Islet of Langerhans (tissue), 1 donor: ENCODE data around the gene MLXIP.

Experiments
- FAIRE-seq: peaks from one replicate; lab custom pipeline; 2011; peaks lifted over from hg19 to GRCh38; lab: Jason Lieb, UNC

MLXIP gene

DNA sequence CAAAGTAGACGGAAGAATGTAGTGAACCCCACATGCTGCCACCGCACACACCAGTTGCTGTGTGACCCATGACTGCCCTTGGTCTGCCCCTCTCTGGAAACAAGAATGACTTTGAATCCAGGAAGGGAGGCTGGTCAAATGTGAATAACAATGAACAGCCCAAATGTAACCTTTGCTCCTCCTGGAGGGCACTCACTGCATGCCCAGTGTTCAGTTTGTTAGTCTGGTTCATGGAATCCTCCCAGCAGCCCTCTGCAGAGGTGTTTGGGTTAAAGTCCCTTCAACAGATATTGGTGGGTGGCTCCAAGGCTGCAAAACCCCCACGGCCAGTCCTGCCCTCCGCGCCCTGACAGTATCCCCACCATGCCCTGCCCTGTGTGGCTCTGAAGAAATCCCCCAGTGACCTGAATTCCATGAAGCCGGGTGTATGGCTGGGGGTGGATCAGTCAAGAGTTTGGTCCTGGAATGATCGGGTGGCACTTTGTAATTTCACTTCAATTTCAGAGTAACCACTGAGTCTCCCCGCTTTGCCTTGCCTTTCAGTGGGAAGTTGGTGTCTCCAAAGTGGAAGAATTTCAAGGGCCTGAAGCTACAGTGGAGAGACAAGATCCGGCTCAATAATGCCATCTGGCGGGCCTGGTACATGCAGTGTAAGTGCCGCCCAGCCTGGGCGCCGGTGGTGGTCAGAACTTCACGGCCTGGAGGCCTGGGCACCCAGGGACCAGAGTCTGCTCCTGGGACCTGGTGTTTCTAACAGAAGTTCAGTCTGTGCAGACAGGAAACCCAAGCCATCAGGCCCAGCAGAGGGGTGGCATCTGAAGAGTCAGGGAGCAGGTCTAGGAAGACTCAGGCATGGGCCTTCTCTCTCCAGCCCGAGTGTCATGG is 48.4 kb downstream of the MLXIP start:
- no peak for FAIRE-seq

DNA sequence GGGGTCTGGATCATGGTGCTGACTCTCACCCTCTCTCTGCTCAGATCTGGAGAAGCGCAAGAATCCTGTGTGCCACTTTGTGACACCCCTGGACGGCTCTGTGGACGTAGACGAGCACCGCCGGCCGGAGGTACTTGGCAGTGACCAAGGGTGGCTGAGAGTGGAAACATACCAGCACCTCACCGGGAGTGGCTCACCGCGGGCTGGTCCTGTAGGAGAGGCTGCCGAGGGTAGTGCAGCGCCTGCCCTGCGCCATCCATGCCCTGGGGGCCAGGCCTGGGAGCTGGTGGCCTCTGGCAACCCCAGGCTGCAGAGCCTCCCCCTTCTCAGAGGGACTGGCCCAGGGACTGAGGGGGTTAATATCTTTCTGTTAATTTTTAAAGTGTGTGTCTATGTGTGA is 49.3 kb downstream of the MLXIP start:
- FAIRE-seq, result no peak

DNA sequence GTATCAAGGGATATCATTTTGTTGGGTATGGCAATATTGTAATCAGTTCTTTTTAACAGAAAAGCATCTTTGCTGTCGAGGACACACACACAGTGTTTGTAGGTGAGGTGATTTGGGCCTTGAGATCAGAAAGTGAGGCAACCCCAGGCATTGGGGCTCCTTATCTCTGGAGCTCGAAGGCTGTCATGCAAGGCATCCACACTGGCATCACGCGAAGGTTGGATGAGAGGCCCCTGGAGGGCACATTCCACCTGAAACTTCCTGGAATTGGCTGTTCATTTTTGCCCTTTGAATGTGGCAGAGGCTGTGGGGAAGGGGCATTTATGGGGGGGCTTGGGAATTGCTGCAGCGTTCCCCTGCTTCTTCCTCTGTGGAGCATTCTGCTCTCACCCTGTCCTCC is 49.9 kb downstream of the MLXIP start:
- no peak for FAIRE-seq

DNA sequence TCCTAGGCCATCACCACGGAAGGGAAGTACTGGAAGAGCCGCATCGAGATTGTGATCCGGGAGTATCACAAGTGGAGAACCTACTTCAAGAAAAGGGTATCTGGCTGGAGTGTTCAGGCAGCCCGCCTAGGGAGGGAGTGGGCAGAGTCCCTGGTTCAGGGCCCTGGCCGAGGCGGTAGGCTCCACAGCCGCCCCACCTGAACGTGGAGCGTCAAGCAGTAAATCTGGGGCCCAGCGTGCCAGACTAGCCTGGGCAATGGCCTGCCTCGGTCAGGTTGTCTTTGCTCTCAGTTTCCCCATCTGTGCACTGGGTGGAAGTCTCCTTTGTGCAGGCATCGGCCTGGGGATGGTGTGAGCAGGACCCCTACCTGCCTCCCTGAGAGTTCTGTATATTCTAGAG is 50.6 kb downstream of the MLXIP start:
- FAIRE-seq, result no peak

DNA sequence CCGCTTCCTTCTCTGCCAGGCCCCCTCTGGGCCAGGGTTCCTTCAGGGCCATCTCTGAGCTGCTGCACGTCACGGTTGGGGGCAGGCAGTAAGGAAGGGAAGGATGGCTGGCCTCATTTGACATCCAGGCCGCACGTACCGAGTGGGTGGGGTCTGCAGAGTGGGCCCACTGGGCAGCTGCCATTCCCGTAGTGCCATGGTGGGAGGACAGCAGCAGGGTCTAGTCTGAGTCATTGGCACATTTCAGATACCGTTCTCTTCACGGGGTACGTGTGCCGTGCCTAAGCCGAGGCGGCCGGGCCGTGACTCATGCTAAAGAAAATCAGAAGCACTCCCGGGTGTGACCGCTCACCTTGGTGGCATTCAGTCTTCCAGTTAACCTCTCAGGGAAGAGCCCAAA is 51.6 kb downstream of the MLXIP start:
- FAIRE-seq, result no peak

DNA sequence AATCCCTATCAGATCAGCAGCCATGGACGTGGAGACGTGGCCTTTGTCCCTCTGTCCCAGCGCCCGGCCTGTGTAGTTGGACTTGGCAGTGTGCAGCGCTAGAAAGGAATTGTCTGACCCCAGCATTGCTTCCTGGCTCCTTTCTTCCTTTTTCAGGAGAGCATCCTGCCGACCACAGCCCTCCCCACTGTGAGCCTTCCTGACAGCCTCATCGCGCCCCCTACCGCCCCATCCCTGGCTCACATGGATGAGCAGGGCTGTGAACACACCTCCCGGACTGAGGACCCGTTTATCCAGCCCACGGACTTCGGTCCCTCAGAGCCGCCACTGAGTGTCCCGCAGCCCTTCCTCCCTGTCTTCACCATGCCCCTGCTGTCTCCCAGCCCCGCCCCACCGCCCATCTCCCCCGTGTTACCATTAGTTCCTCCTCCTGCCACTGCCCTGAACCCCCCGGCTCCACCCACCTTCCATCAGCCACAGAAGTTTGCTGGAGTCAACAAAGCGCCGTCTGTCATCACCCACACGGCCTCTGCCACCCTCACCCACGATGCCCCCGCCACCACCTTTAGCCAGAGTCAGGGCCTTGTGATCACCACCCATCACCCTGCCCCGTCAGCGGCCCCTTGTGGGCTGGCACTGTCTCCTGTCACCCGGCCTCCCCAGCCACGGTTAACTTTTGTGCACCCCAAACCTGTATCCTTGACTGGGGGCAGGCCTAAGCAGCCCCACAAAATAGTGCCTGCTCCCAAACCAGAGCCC is 54.8 kb downstream of the MLXIP start:
- FAIRE-seq, result no peak

DNA sequence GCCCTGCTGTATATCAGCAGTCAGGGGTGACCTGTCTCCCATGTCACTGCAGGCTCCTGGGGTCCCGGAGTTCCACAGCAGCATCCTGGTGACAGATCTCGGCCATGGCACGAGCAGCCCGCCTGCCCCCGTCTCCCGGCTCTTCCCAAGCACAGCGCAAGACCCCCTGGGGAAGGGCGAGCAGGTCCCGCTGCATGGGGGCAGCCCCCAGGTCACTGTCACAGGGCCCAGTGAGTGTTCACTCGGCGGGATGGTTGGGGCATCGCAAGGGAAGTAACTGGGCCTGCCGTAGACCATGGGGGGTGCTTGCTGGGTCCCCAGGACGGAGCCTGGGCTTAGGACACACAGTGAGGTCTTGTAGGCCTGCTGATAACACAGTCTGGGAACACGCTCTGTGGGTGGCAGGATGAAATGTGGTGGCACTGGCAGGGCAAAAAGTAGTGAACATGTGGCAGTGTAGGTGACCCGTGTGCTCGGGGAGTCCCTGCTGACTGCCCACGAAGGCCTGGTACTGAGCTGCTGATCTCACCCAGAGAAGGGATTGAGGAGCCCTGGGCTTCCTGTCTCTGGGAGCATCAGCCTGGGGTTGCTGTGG is 57.0 kb downstream of the MLXIP start:
- no peak for FAIRE-seq

DNA sequence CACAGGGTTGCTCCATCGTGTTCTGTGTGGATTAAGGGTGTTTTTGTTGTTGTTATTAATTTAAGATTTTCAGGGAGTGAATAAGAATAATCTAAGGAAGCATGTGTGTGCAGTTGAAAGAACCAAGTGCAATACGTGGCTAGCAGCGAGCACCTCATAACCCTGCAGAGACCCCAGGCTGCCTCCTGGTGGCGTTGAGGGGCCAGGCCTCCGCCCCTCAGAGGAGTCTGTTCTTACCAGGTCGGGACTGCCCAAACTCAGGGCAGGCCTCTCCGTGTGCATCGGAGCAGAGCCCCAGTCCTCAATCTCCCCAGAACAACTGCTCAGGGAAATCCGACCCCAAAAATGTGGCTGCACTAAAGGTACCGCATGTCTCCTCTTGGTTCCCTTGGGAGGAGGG is 58.7 kb downstream of the MLXIP start:
- FAIRE-seq, result no peak

DNA sequence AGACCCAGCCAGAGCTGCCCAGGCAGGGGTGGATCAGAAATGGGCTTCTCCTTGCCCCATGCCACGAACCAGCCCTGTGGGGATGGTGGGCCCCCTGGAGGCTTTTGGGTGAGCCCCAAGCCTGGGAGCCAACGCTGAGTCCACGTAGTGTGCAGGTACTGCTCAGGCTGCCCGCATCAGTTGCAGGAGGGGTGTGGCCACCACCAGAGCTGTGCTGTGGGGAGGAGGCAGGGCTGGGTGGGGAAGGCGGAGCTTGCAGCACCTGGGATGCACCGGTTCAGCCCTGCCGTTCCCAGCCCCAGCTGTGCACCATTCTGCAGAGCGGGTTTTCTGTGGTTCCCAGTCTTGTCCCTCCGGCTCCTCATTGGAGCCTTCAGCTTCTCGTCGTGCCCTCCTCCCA is 59.1 kb downstream of the MLXIP start:
- no peak for FAIRE-seq

DNA sequence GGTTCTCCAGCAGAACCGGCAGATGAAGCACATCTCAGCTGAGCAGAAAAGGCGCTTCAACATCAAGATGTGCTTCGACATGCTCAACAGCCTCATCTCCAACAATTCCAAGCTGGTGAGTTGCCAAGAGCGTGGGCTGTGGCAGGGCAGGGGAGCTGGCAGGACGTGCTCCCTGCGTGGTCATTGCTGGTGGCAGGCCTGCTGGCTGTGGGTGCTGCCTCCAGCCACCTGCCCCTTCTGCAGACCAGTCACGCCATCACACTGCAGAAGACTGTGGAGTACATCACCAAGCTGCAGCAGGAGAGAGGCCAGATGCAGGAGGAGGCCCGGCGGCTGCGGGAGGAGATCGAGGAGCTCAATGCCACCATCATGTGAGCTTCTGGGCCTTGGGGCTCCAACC is 59.6 kb downstream of the MLXIP start:
- no peak for FAIRE-seq

DNA sequence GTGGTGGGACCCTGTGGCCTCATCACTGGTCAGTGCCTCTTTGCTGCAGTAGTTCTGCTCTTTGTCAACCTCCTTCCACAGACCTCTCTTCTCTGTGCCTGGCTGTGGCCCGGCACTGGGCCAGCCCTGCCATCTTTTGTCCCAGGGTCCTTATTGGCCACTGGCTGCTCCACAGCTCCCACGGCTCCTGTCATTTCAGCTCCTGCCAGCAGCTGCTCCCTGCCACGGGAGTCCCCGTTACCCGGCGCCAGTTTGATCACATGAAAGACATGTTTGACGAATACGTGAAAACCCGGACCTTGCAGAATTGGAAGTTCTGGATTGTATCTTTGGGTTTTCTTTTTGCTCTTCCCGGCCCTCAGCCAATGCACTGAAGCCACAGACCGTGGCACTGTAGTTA is 60.1 kb downstream of the MLXIP start:
- FAIRE-seq, result no peak

DNA sequence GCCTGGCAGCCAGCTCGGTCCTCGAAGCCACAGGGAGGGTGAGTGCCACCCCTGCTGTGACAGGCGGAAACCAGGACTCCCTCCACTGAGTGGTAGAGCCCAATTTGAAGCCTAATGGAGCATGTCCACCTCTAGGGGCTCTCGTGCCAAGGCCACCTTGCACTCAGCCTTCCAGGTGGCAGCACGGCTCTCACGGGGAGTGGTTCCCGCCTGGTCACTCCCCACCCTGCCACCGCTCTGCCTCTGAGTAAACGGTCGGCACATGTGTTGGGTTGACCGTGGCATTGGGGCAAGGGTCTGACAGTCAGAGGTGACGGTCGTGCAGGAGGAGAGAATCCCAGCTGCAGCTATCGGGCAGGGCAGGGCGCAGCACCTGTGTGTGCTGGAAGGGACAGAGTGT is 60.7 kb downstream of the MLXIP start:
- FAIRE-seq, result no peak

DNA sequence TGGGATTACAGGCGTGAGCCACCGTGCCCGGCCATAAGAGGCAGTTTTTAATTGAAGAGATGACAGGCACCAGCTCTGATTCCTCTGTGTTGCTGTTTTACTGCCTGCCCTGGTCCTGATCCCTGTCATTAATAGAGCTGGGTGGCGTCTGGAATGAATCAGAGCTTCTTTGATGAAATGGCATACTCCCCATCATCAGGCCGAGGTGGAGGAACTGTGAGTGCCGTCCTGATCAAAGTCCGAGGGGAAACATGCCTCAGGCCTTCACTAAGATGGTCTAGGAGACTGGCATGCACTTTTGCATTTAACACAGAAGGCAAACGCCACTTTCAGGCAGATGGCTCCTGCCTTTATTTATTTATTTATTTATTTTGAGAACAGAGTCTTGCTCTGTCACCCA is 61.4 kb downstream of the MLXIP start:
- no peak for FAIRE-seq

DNA sequence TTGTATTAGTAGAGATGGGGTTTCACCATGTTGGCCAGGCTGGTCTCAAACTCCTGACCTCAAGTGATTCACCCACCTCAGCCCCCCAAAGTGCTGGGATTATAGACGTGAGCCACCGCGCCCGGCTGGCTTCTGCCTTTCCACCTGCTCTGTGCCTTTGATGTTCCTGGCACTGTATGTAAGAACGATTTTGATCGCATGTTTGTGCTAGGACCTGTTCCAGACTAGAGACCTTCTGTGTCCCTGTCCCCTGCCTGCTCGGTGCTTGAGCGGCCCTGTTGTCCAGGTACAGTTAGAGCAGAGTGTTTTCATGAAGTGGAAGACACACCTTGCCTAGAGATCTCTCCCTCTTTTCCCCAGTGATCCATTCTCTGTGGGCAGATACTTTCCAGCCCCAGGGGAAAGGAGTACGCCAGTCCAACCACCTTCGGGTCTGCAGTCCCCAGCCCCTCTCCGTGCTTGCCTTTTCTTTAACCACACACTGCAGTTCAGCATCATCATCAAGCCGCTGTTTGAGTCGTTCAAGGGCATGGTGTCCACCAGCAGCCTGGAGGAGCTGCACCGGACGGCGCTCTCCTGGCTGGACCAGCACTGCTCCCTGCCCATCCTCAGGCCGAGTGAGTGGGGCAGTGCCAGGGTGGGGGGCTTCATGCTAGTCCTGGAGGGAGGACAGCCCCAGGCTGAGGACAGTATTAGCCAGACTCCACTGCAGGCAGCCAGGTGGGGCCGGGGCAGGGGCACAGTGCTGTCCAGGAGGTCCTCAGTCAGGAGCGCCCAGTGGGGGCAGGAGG is 62.1 kb downstream of the MLXIP start:
- no peak for FAIRE-seq

DNA sequence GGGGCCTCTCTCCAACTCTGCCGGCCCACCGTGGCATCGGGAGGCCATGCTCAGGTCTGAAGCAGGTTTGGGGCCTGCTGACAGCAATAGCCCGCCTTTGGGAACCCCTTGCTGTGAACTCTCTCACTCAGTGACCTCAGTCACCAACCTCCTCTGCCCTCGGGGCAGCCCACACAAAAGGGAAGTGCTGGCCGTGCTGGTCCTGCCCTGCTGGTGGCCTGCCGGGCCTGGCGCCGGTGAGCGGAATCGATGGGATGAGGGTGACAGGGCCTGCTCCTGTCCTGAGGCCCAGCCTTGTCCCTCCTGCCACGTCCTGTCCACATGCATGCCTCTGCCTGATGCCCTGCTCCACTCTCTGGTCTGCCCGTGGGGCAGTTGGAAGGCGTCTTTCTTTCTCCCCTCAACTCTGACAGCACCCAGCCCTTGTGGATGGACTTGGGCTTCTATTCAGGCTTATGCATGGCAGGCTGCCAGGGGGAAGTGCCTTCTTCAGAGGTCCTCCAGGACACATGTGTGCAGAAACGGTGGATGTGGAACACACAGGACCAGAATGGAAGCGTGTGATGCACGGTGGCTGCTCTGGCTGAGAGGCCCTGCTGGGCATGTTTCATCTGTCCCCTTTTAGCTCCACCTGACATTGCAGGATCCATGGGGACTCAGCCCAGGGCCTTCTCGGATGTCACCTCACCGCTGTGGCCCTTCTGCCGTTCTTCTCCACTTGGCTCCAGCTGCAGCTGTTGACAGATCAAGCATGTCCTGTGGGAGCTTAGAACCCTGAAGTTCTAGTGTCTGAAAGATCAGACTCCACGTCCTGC is 63.6 kb downstream of the MLXIP start:
- FAIRE-seq, result no peak

DNA sequence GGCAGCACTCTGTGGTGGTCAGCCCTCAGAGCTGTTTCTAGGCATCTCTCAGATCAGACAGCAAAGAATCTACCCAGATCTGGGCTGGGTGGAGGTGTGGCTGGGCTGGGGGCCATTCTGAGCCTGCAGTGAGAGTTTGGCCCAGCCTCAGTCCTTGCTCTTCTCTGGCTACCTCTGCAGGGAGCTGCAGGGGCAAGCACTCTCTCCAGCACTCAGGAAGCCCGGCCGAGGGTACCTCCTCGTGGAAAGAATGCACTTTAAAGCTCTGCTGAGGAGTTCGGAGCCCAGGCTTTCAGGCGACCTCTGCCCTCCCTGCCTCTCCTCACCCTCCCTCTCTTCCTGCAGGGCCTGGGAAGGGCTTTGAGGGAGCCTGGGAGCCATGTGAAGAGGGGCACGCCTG is 64.3 kb downstream of the MLXIP start:
- FAIRE-seq, result no peak

DNA sequence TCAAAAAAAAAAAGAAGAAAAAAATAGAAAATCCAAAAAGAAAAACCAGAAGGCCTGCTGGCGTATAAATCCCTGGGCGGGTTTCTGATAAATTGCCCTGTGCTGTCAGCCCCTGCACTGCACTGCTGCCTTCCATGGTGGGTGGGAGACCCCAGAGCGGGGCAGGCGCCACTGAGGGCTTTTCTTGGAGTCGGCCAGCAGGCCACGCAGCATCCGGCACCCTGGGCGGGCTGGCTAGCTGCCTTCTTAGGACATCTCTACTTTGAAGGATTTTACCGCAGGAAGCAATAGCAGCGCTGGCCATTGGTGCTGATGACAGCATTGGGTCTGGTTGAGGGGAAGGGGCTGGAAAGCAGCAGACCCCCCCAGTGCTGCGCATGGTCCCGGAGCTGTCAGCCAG is 66.3 kb downstream of the MLXIP start:
- no peak for FAIRE-seq

DNA sequence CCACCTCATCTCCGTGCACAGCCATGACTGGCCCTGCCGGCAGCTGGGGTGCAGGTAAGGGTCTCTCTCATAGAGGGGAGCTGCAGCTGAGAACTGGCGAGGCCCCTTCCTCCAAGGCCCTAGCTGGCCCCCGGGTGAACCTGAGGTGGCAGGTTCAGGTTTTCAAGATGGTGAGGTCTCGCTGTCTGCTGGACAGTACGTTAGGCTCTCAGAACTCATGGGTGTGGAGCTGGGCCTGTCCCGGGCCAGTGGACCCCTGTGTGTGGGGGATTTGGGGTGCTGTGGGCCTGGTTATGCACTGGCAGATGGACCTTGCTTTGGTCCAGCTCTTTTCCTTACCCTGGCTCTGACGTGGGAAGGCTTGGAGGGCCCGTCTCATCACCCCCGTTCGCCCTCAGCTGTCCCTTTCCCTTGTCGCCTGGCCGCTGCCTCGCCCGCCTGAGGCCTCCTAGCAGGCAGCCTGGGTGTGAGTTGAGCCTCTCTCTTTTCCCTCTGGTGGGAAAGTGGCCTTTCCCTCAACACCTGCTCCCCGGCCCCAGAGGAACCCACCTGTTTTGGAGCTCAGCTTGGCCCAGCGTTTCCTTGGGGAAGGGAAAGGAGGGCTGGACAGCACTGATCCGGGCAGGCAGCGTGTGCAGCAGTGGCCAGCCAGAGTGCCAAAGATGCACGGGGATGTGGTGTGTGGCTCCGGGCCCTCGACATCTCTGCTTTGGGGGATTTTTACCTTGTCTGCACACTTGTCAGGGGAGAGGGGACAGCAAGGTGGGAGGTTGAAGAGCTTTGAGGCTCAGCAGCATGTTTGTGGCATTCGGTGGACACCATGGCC is 67.2 kb downstream of the MLXIP start:
- no peak for FAIRE-seq

DNA sequence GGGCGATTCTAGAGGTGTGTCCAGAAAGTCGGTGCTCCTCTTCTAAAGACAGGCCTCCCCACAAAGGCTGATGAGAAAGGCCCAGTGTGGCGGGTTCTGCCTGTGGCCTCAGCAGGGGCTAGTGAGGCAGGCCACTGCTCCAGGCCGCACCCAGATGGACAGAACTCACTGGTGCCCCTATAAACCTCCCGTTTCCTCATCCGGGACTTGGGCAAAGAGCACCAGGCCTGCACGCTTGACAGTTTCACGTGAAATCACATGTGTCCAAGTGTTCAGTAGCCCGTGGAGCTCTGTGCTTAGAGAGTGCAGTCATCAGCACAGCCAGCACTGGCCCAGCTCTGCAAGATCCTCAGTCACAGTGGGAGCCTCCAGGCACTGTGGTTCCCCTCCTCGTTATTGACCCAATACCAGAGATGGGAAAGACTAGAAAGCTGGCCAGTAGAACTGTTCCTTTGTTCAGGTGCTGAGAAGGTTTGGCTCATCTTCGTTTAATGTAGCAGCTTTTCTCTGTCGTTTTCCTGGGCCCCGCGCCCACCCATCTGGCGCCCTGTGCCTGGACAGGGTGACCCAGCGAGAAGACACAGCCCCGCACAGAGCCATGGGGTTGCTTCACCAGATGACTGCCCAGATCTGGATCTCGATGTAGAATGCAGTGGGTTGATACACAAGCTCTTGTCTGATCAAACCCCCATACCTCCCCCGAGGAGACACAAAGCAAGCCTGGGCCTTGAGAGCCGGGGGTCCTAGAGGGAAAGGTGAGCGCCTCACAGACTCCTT is 69.1 kb downstream of the MLXIP start:
- no peak for FAIRE-seq

DNA sequence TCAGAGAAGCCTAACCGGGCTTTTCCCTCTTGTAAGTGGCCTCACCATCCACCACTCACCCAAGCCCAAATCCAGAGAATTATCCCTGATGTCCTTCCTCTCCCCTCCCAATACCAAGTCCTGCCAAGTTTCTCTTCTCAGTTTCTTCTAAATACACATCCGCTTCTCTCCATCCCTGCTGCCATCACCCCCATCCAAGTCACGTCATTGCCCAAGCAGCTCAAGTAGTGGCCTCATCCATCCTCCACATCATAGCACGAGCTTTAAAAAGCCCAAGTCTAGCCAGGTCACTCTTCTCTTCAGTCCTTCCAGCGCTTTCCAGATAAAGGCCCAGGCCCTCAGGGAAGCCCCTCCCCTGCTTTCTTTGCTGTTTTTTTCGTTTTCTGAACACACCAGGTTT is 70.1 kb downstream of the MLXIP start:
- FAIRE-seq, result no peak
